Stimulated activated CD8-positive, alpha-beta memory T cell treated with anti-CD3 and anti-CD28 coated beads, Interleukin-15, amount 100 ng/mL, for 1 hour (primary cell): ENCODE measurements around the gene AATK.

Source experiments
- DNase-seq: peaks from one replicate; pipeline ENCODE4 v3.0.0-alpha.2; 2020; ENCODE audit warnings: low read depth

The AATK gene

GRCh38 chr17:81166033-81166492 lies at the start of gene AATK:
Gene AATK, minus strand, starts transcription at chr17:81166221. Its CDS starts 229 bp downstream, at chr17:81165992.
- no peak for DNase-seq

DNA sequence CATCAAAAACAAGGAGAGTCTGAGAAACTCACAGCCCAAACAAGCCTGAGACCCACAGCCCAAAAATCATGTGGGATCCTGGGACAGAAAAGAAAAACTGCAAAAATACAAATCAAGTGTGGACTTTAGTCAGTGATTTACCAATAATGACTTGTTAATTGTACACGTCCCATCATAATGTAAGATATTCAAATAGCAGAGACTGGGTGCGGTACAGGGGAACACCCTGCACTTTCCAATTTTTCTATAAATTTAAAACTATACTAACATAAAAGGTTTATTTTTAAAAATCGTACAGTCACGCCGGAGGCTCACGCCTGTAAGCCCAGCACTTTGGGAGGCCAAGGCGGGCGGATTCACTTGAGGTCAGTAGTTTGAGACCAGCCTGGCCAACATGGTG lies 48.0 kb upstream of the AATK start:
- no peak for DNase-seq

DNA sequence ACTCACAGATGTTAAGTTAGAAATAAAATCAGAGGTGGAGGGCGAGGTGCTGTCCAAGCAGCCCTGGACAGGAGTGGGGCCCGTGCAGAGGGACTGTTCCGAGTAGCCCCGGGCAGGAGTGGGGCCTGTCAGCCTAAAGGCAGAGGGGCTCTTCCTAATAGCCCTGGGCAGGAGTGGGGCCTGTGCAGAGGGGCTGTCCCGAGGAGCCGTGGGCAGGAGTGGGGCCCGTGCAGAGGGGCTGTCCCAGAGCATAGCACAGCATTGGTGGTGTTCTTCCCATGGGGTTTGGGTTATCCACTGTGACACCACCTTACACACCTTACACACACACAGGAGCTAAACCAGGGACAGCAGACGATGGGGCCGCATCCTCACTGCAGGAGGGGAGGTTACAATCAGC lies 46.3 kb upstream of the AATK start:
- DNase-seq = no peak

DNA sequence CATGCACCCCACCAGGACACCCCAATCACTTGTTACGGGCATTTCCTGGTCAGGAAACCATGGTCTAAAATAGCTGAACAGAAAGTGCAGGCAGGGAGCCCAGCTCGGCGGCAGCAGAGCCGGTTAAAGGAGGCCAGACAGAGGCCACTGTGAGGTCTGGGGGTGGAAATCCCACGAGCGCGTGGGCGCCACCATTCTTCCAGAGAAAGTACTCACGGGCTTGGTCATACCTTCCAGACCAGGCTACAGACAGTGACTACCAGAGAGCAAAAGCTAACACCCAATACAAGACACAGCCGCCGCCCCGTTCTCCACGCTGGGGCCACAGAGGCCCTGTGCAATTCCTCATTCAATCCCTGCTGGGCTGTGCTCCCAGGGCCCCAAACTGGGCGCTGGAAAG lies 44.8 kb upstream of the AATK start:
- DNase-seq = no peak

DNA sequence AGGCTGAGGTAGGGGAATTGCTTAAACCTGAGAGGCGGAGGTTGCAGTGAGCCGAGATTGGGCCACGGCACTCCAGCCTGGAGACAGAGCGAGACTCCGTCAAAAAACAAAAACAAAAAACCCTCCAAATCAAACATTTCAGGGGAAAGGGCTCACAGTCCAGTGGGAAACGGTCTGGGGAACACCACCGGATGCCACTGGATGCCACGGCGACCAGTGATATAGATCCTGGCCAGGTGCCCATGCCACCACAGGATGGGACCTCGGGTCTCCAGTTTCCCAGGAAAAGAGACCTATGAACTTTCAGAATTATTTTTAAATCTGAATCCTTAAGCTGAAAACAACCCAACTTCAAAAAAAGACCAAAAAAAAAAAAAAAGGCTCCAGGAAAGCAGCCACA lies 44.4 kb upstream of the AATK start:
- no peak for DNase-seq

DNA sequence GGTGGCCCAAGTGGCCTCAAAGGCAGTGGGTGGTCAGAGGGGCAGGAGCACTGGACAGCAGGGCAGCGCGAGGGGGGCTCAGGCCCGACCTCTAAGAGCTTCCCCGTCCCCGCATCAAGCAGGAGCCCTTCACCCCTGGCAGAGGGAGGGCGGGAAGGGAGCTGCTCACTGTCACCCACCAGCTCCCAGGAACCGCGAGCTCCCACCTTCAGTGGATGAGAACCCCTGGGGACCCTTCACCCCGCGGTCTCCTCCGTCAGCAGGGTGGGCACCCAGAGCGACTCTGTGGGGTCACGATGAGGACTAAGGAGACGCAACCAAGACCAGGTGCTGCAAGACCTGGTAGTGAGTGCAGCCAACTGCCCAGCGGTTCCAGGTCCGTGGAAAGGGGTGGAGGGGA lies 43.1 kb upstream of the AATK start:
- DNase-seq = no peak

DNA sequence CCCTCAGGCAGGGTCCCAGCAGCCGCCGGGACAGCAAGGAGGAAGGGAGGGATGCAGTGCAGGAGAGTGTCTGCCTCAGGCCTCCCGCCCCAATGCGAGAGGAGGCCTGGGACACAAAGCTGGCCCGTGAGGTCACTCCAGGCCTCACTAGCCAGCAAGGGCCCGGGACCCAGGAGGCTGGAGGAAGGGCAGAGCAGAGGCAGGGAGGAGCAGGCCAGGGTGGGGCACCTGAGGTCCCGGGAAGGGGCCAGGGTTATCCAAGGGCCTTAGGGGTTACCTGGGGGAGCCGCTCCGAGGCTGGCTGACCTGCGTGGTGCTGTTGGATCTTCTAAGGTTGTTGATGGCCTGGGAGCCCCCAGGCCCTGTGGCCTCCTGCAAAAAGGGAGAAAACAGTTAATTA lies 42.6 kb upstream of the AATK start:
- no peak for DNase-seq

- DNase-seq = no peak
Measured at GRCh38 chr17:81207610-81208581, 41.9 kb upstream of the AATK start.

DNA sequence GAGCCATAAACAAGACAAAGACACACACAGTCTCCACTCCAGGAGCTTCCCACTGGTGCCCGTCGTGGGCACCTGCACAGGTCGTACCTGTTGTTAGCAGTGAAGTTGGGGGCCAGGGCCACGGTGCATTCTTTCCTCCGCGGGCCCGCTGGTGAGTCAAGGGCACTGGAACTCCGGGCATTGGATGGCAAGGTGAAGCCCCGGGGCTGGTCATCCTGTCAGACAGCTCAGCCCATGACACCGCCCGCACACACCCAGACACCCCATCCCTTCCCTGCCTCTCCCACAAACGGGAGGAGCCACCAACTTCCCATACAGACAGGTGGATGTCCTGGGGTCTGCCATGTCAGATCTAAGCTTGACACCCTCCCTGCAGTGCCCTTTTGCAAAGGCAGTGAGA lies 40.6 kb upstream of the AATK start:
- DNase-seq = no peak

- DNase-seq = no peak
Measured at GRCh38 chr17:81206166-81206565, 40.1 kb upstream of the AATK start.

DNA sequence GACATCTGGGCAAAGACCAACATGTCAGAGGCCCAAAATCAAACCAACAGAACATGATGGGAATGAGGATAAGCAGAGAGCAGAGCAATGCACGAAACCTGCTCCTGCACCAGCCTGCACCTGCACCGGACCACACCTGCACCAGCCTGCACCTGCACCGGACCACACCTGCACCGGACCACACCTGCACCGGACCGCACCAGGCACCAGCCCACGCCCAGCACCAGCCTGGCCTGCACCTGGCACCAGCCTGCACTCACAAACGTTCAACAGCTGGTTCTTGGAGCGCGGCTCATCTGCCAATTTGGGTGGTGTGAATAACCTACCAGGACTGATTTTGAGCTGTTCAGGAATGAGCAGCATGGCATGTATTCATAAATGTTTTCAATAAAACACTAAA lies 38.6 kb upstream of the AATK start:
- DNase-seq = no peak

DNA sequence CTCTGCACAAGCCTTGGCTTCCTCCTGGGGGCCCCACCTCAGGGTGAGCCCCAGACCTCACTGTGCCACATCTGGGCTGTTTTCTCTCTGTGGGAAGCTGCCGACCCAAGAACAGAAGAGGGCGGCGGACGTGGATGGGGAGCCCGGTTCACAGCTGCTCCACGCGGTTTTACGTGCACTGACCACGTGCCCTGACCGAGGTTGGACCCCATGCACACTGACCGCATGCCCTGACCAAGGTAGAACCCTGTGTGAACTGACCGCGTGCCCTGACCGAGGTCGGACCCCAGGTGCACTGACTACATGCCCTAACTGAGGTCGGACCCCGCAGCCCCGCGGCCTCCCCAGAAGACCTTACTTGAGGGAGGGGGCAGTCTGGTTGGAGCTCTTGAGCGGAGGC lies 37.1 kb upstream of the AATK start:
- DNase-seq = no peak

GRCh38 chr17:81202318-81202717 lies 36.3 kb upstream of the AATK start:
- DNase-seq = no peak

GRCh38 chr17:81200695-81201580 lies 34.9 kb upstream of the AATK start:
- no peak for DNase-seq

DNA sequence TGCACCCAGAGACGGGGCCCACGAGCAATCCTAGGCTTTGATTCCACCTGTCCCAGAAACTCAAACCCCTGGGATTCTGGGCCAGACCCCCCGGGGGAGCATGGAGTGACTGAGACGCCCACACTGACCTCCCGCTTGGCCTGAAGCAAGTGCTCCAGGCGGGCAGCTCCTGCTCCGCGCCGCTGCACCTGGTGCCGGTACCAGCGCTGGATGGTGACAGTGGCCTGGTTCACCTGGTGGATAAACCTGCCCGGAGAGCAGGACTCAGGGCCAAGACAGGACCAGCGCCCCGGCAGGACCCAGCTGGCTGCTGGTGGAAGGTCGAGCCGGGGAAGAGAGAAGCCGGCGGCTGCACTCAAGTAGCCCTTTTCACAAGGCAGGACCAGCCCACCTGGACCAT lies 34.2 kb upstream of the AATK start:
- no peak for DNase-seq

GRCh38 chr17:81199482-81199830 lies 33.4 kb upstream of the AATK start:
- DNase-seq = no peak

DNA sequence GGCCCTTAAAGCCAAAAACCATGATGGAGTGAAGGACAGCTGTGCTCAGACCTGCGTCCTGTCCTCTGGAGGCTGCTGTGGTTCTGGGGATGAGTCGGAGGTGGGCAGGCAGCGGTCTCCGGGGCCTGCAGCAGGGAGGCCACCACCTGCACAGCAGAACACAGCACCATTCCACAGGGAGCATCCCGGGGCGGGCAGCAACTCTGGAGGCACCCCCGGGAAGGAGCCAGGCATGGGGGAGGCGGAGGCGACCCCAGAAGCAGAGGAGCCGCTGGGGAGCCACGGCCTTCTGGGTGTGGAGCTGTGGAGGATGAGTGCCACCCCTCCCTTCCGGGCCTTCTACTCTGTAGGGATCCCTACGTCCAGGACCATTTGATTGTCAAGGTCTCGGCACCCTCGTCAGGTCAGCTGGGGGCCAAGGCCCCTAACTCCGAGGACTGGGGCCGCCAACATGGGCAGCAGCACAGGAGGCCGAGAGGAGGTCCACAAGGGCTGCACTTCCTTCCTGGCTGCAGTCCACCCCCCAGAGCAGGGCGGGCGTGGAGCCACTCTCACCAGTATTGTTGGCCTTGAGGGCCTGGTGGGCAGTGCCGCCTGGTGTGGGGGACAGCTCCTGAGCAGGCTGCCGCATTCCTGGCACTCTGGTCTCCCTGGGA lies 32.9 kb upstream of the AATK start:
- DNase-seq = no peak

DNA sequence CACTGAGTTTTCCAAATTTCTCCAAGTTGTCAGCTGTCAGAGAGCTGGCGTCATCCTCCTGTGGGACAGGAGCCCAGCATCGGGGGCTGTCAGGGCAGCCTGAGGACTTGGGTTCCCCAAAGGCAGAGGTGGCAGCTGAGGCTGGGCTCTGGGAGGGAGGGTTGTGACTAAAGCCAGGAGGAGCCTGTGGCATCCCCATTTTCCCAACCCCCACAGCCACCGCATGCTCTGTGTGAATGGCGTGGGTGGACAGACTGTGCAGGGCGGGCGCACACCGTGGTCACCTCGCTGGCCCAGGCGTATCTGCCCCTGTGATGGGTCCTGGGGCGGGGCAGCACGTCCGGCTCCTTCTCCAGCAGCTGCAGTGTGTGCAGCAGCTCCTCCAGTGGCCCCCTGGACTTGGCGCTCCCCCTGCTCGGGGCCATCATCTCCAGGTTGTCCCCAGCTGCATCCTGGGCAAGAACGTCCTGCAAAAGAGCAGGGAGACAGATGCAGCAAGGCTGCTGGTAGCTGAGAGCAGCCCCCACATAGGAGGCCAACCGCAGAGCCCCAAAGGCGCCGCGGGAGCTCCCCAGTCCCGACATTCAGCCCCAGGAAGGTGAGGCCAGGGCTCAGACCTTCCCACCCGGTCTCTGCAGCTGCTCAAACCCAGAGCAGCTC lies 31.9 kb upstream of the AATK start:
- DNase-seq = no peak

- no peak for DNase-seq
Measured at GRCh38 chr17:81197409-81197795, 31.4 kb upstream of the AATK start.

DNA sequence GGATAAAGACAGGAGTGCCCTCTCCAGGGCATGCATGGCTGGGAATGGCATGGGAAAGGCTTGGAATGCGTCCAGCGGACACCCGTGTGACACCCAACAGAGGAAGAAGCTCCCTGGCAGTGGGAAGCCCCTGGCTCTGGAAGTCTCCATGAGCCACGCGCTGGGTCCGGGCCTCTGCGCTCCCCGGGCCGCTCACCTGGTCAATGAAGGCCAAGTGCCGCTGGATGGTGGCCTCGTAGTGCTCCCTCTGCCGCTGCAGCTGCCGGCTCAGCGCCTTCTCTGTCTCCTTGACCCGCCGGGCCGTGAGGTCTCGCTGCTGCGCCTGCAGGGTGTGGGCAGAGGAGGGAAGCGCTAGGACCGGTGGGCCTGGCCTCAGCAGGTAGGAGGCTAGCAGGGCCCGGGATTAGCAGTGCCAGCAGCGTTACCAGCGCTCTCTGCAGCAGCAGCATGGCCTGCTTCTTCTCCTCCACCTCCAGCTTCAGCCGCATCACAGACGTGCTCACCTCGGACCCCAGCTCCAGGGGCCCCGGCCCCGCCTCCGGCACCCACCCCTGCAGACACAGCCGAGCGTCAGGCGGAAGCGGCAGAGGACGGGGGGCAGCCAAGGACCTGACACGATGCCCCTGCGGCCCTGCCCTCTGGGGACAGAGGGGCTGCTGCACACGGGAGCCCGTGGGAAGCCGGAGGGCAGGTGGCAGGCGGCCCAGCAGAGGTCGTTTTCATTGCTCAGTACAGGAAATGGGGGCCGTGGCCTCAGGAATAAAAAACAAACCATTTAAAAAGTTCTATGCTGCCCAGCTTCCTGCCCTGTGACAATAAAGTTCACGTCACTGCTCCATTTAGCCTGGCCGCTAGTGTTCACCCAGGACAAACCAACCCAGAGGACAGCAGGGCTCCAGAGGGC lies 30.7 kb upstream of the AATK start:
- DNase-seq = no peak

GRCh38 chr17:81195941-81196495 lies 30.0 kb upstream of the AATK start:
- DNase-seq = no peak
